ENCODE data around the gene STK11IP. TPM values are rescaled to one million over a fixed set of nuclear protein-coding genes. Genes with fewer than 3 reads are reported as not detected.

STK11IP gene
- total RNA-seq, 2 experiments from 2014 or later = 26.4 to 27.5 TPM

DNA sequence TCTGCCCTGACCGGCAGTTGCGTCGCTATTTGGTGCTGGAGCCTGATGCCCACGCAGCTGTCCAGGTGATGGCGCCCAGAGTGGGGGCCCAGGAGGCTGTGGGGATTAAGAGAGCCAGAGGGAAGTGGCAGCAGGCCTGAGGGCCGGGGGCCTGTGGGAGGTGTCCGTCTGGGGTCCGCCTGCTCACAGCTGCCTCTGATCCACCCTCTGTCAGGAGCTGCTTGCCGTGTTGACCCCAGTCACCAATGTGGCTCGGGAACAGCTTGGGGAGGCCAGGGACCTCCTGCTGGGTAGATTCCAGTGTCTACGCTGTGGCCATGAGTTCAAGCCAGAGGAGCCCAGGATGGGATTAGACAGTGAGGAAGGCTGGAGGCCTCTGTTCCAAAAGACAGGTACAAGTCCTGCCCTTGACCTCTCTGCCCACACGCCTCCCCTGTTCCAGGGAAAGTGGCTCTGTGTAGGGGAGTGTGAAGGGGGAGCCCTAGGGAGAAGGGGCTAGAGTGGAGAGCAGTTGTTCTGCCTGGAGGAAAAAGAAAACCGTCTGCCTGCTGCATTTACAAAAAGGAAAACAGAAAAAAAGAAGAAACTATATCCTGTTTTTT, 11.6 kb downstream of the STK11IP start:
- TF ChIP-seq, protein P1, sequence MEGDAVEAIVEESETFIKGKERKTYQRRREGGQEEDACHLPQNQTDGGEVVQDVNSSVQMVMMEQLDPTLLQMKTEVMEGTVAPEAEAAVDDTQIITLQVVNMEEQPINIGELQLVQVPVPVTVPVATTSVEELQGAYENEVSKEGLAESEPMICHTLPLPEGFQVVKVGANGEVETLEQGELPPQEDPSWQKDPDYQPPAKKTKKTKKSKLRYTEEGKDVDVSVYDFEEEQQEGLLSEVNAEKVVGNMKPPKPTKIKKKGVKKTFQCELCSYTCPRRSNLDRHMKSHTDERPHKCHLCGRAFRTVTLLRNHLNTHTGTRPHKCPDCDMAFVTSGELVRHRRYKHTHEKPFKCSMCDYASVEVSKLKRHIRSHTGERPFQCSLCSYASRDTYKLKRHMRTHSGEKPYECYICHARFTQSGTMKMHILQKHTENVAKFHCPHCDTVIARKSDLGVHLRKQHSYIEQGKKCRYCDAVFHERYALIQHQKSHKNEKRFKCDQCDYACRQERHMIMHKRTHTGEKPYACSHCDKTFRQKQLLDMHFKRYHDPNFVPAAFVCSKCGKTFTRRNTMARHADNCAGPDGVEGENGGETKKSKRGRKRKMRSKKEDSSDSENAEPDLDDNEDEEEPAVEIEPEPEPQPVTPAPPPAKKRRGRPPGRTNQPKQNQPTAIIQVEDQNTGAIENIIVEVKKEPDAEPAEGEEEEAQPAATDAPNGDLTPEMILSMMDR (IDR thresholded peaks at IDR 0.05) = no peak
- H3K4me1 Mint-ChIP-seq (ENCODE audit: low read depth) = peaks cover 15% of the 10 kb centered on the region
- DNase-seq (no peak), ATAC-seq (no peak)
- no peak overlapping the region for H3K4me3 Mint-ChIP-seq
- H3K27me3 Mint-ChIP-seq = no peaks in the 10 kb centered on the region
- no peaks in the 10 kb centered on the region for H3K9me3 Mint-ChIP-seq
- intact Hi-C loops (cut with micrococcal nuclease) = no loop called here
- ChIA-PET POLR2A (no interaction called here), CTCF (interaction anchor here (1.2 kb wide), 1 partner anchor 34 kb away, joined by 3 read pairs; no protein-coding TSS in a partner anchor)
- H3K36me3 Mint-ChIP-seq (ENCODE audit: low read depth) = peaks cover 22% of the 10 kb centered on the region
- no peak overlapping the region for H3K27ac Mint-ChIP-seq

DNA sequence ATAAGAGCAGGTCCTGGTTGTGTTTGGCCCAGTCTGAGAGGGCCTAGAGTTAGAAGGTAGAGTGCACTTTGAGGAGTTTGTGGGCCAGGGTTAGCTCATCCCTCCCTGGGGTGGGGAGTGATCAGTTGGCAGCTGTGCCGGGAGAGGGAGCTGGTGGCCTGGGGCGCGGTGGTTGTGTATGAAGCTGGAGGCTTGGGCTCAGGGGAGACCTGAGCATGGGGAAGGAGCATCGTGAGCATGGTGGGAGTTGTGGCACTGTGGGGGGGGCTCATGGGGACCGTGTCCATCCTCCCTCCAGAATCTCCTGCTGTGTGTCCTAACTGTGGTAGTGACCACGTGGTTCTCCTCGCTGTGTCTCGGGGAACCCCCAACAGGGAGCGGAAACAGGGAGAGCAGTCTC, 13.6 kb downstream of the STK11IP start:
- H3K36me3 Mint-ChIP-seq (ENCODE audit: low read depth) = peaks cover 21% of the 10 kb centered on the region

DNA sequence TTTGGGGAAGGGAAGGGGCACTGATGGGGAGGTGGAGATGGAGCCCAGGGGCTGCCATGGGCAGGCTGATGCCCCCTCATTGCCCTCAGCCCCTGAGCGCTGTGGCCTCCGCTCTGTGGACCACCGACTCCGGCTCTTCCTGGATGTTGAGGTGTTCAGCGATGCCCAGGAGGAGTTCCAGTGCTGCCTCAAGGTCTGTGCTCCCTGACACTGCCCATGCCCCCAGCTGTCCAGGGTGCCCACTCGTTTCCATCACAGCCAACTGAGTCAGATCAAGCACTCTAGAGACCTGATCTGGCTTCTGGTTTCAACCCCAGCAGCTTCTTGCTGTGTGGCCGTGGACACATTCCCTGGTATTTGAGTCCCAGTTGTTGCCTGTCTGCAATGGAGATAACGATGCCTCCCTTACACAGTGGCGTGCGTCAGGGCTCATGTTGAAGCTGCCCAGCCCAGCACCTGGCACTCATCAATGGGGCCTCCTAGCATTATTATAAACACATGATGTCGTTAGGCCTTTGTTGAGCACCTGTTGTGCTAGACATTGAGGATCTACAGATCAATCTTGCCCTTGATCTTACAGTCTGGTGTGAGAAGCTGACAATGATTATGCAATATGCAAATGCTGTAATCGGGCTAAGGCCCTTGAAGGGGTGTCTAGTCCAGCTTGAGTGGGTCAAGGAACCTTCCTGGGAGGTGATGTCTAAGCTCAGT, 14.4 kb downstream of the STK11IP start:
- ATAC-seq = no peak
- CTCF ChIA-PET = interaction anchor here (1.2 kb wide), 1 partner anchor 52 kb away, joined by 3 read pairs; no protein-coding TSS in a partner anchor
- Mint-ChIP-seq H3K27me3 (no peaks in the 10 kb centered on the region), H3K4me3 (no peak overlapping the region), H3K36me3 (ENCODE audit: low read depth) (peaks cover 20% of the 10 kb centered on the region), H3K4me1 (ENCODE audit: low read depth) (peaks cover 15% of the 10 kb centered on the region), H3K27ac (peak overlapping the region; percentile 4), H3K9me3 (no peaks in the 10 kb centered on the region)
- TF ChIP-seq, protein P1 (IDR thresholded peaks at IDR 0.05) = no peak
- intact Hi-C loops (cut with micrococcal nuclease) = no loop called here
- no peak for DNase-seq
- POLR2A ChIA-PET = no interaction called here

More for the DNA sequence above, 13.6 kb downstream of the STK11IP start:
- DNase-seq (no peak), ATAC-seq (no peak)
- Mint-ChIP-seq H3K27me3 (no peaks in the 10 kb centered on the region), H3K4me3 (no peak overlapping the region), H3K9me3 (no peaks in the 10 kb centered on the region), H3K27ac (no peak overlapping the region), H3K4me1 (ENCODE audit: low read depth) (peaks cover 15% of the 10 kb centered on the region)
- intact Hi-C loops (cut with micrococcal nuclease) = no loop called here
- POLR2A ChIA-PET = no interaction called here
- CTCF ChIA-PET = no interaction called here
- TF ChIP-seq, protein P1 (IDR thresholded peaks at IDR 0.05) = no peak

DNA sequence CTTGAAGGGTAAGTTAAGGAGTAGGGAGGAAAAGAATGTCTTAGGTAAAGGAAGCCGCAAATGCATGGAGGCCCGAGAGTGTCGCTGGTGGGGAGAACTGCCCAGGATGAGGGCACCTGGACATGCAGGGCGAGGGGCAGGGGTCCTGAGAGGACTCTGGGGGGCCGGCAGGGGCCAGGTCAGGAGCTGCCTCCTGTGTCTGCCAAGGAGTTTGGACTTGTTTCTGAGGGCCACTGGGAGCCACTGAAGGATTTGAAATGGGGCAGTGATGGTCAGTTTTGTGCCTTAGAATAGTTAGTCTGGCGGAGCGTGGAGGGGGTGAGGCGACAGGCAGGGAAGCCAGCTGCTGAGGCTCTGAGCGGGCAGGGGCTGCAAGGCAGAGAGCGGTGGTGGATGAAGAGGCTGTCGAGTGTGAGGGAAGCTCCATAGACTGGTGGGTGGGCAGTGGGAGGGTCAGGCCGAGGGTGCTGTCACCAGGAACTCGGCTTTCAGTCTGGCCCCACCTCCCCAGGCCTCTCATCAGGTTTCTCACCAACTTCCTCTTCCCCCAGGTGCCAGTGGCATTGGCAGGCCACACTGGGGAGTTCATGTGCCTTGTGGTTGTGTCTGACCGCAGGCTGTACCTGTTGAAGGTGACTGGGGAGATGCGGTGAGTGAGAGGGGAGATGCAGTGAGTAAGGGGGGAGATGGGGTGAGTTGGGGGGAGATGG, 15.1 kb downstream of the STK11IP start:
- Mint-ChIP-seq H3K4me3 (no peak overlapping the region), H3K36me3 (ENCODE audit: low read depth) (peaks cover 16% of the 10 kb centered on the region), H3K27ac (peak overlapping the region; percentile 25), H3K4me1 (ENCODE audit: low read depth) (peaks cover 15% of the 10 kb centered on the region), H3K27me3 (no peaks in the 10 kb centered on the region), H3K9me3 (no peaks in the 10 kb centered on the region)
- peak; percentile 37 for DNase-seq
- peak; percentile 53 for ATAC-seq
- TF ChIP-seq, protein P1 (IDR thresholded peaks at IDR 0.05) = no peak
- ChIA-PET CTCF (interaction anchor here (1.2 kb wide), 1 partner anchor 53 kb away, joined by 3 read pairs; no protein-coding TSS in a partner anchor), POLR2A (no interaction called here)
- intact Hi-C loops (cut with micrococcal nuclease) = no loop called here

Data from activated CD8-positive, alpha-beta T cell treated with anti-CD3 and anti-CD28 coated beads for 36 hours (primary cell).